Stimulated activated CD8-positive, alpha-beta memory T cell treated with anti-CD3 and anti-CD28 coated beads, Interleukin-12 subunit alpha, Interleukin-12 subunit beta, amount 100 ng/mL, for 4 hours (primary cell): Measurements from ENCODE around the gene PTPRN2.
"Not testable (repeated sequence)": the region's sequence is repeated elsewhere in the genome, so short reads cannot be mapped to it uniquely, and the experiment has no call there.

Source experiments
- DNase-seq: peaks from one replicate; pipeline ENCODE4 v3.0.0-alpha.2; 2020; ENCODE audit warnings: low read depth

PTPRN2 gene

GRCh38 chr7:158350166-158350900, 237.3 kb downstream of the PTPRN2 start:
- DNase-seq = no peak

- DNase-seq = no peak
These were observed 239.2 kb downstream of the PTPRN2 start for GRCh38 chr7:158348446-158348845.

- DNase-seq = not testable (repeated sequence)
These were observed 239.6 kb downstream of the PTPRN2 start for GRCh38 chr7:158348039-158348438.

DNA sequence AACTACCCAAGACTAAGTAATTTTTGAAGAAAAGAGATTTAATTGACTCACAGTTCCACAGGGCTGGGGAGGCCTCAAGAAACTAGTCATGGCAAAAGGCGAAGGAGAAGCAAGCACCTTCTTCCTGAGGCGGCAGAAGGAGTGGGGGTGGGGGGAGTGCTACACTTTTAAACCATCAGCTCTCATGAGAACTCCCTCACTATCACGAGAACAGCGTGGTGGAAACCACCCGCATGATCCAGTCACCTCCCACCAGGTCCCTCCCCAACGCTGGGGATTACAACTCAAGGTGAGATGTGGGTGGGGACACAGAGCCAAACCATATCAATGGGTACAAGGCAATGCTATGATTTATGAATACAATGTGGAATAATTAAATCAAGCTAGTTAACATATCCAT, 241.9 kb downstream of the PTPRN2 start:
- no peak for DNase-seq

GRCh38 chr7:158344706-158345300, 242.8 kb downstream of the PTPRN2 start:
- DNase-seq = no peak

DNA sequence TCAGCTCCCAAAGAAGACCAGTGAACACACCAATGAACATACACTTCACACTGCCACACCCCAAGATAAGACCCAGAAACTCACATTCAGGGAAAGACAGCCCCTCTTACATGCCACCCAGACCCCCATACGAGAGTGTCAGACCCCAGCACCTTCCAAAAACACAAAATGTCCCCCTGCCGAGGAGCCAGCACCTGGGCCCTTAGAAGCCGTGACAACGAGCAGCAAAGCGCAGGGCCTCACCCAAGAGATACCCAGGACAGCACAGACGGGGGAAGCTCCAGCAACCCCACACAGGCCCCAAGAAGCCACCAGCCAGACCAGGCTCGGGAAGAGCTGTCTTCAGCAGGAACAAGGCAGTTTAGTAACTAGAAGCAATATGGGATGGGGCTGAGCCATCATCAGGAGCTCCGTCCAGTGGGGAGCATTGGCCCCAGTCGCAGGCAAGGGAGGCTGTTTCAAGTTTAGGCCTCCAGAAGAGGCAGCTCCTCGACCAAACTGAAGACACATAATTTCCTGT, 243.6 kb downstream of the PTPRN2 start:
- no peak for DNase-seq

GRCh38 chr7:158343526-158343925, 244.1 kb downstream of the PTPRN2 start:
- DNase-seq = no peak

DNA sequence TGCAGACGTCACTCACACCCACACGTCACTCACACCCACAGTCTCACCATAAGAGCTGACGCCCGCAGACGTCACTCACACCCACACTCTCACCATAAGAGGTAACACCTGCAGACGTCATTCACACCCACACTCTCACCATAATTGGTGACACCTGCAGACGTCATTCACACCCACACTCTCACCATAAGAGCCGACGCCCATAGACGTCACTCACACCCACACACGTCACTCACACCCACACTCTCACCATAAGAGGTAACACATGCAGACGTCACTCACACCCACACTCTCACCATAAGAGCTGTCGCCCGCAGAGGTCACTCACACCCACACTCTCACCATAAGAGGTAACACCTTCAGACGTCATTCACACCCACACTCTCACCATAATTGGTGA, 246.5 kb downstream of the PTPRN2 start:
- not testable (repeated sequence) for DNase-seq

- not testable (repeated sequence) for DNase-seq
These were observed 250.7 kb downstream of the PTPRN2 start for GRCh38 chr7:158336952-158337351.

GRCh38 chr7:158332516-158332915, 255.1 kb downstream of the PTPRN2 start:
- not testable (repeated sequence) for DNase-seq

DNA sequence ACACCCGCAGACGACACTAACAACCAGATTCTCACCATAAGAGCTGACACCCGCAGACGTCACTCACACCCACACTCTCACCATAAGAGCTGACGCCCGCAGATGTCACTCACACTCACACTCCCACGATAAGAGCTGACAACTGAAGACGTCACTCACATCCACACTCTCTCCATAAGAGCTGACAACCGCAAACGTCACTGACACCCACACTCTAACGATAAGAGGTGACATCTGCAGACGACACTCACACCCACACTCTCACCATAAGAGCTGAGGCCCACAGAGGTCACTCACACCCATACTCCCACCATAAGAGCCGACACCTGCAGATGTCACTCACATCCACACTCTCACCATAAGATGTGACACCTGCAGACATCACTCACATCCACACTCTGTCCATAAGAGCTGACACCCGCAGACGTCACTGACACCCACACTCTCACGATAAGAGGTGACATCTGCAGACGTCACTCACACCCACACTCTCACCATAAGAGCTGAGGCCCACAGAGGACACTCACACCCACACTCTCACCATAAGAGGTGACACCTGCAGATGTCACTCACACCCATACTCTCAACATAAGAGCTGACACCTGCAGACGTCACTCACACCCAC, 255.7 kb downstream of the PTPRN2 start:
- not testable (repeated sequence) for DNase-seq

GRCh38 chr7:158329686-158330085, 257.9 kb downstream of the PTPRN2 start:
- no peak for DNase-seq

DNA sequence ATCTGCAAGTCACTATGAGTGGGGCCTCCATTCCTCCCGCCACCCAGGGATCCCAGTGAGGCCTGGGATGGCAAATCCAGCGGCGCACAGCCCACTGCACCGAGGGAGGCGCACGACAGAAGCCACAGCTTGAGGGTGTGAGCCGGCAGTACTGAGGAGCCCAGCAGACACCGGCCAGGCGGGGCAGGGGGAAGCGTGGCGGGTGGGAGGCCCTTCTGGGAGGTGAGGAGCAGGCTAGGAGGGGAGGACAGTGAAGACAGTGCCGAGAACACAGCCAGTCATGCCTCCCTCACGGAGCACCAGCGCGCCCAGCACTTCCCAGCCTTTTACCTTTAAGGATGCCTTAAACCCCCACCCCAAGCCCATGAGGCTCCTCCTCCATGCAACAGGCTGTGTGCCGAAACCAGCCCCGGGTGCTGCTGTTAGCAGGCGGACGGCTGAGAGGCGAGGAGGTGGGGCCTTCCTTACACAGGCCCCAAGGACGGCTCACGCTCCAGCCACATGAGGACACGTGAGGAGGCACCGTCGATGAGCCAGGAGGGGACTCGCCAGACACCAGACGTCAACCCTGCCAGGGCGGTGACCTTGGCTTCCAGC, 258.5 kb downstream of the PTPRN2 start:
- DNase-seq = no peak

- DNase-seq = no peak
These were observed 259.1 kb downstream of the PTPRN2 start for GRCh38 chr7:158328376-158329013.

- DNase-seq = no peak
These were observed 259.9 kb downstream of the PTPRN2 start for GRCh38 chr7:158327571-158328180.

DNA sequence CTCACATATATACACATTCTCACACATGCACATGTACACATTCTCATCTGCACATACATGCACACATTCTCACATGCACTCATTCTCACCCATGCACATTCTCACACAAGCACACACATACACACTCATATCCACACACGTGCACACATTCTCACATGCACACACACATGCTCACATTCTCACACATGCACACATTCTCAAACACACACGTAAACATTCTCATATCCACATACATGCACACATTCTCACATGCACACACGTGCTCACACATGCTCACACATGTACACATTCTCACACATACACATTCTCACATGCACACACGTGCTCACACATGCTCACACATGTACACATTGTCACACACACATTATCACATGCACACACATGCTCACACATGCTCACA, 260.6 kb downstream of the PTPRN2 start:
- DNase-seq = no peak

- no peak for DNase-seq
These were observed 261.9 kb downstream of the PTPRN2 start for GRCh38 chr7:158325530-158326381.

DNA sequence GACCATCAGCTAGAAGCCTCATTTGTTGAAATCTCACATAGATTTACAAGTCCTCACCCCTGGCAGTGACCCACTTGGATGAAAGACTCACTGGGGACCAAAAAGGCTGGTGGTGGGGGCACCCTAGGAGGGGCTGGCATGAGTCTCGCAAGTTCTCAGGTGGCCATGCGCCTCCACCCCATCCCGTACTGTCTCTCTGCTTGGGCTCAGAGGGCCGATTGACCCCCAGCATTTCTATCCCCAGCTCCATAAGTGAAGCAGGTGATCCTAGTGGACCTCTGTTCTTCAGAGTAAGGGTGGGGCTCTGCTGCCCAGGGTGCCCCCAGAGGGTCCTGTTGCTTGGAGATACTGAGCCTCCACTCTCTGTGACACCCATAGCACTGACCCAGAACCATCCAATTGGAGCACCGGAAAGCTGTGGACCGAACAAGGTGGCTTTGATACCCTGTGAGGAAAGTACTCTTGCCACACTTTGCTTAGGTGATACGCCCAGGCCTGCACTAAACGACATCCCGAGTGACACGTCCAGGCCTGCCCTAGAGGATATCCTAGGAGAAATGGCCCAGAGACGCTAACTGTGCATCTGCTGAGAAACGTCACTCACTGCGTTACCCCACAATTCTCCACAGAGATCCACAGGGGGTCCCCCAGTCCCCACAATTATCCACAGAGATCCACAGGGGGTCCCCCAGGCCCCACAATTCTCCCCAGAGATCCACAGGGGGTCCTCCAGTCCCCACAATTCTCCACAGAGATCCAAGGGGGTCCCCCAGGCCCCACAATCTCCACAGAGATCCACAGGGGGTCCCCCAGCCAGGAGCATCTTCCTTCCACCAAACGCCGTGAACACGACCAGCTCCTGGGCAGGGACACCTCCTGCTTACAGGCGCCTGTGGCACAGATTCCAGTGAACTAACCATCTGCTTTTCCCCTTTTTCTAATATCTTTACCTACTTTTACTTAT, 262.9 kb downstream of the PTPRN2 start:
- no peak for DNase-seq

GRCh38 chr7:158323741-158324396, 263.8 kb downstream of the PTPRN2 start:
- DNase-seq = no peak
